Measurements from ENCODE around the gene MAD1L1.
"Not testable (repeated sequence)": the region's sequence is repeated elsewhere in the genome, so short reads cannot be mapped to it uniquely, and the experiment has no call there.

Gene MAD1L1

DNA sequence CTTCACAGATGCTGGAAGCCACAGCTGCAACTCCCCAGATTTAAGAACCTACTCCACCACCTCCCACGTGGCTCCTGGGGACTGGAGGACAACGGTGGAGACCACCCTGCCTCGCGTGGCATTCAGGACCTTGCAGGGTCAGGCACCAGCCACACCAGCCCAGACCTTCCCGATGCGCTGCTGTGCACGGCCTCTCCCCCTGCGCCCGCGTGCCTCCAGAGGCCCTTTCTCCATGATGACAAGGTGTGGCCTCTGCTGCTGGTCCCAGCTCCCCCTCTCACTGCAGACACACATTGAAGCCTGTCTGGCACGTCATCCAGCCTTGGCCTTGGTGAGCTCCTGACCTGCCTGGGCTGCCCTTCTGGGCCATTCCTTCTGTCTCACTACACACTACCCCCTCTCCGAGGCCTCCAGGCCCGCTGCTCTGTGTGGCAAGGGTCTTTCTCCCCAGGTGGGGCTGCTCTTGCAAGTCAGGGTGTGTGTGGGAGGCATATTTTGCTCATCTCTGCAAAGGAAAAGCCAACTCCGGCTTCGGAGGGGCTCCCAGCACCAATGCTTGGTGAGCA, 254.8 kb downstream of the MAD1L1 start:
- Histone ChIP-seq H3K4me3 (ENCODE audit: insufficient read depth, low read length, poor library complexity, severe bottlenecking) (no peak overlapping the region), H3F3A (ENCODE audit: insufficient read depth) (no peaks in the 10 kb centered on the region), H3K4me2 (ENCODE audit: low read depth, low read length, poor library complexity, severe bottlenecking) (no peak overlapping the region), H3K27ac (ENCODE audit: low read depth, low read length) (no peak overlapping the region), H3K9me3 (ENCODE audit: insufficient read depth, low read length) (no peaks in the 10 kb centered on the region), H3K36me3 (ENCODE audit: low read length) (no peaks in the 10 kb centered on the region), H3K9ac (ENCODE audit: low read length) (no peak overlapping the region), H3K9me2 (replicated peaks; ENCODE audit: insufficient read depth, low read length) (no peaks in the 10 kb centered on the region), H3K79me2 (ENCODE audit: insufficient read depth, low read length) (no peaks in the 10 kb centered on the region), H3K27me3 (ENCODE audit: low read length) (no peaks in the 10 kb centered on the region), H2AFZ (ENCODE audit: low read depth, low read length, severe bottlenecking) (no peak overlapping the region), H4K20me1 (ENCODE audit: low read depth, low read length) (no peaks in the 10 kb centered on the region)
- TF ChIP-seq CTCF (IDR thresholded peaks at IDR 0.05; ENCODE audit: insufficient read depth, low read length, poor library complexity, severe bottlenecking) (no peak), EZH2phosphoT487 (conservative IDR thresholded peaks at IDR 0.05; ENCODE audit: low read length) (no peak)

- H2AFZ ChIP-seq (ENCODE audit: low read depth, low read length, severe bottlenecking) = no peak overlapping the region
- no peaks in the 10 kb centered on the region for H3K36me3 ChIP-seq (ENCODE audit: low read length)
- TF ChIP-seq EZH2phosphoT487 (conservative IDR thresholded peaks at IDR 0.05; ENCODE audit: low read length) = no peak
- no peak for TF ChIP-seq CTCF (IDR thresholded peaks at IDR 0.05; ENCODE audit: insufficient read depth, low read length, poor library complexity, severe bottlenecking)
- no peaks in the 10 kb centered on the region for H3K9me2 ChIP-seq (replicated peaks; ENCODE audit: insufficient read depth, low read length)
- H4K20me1 ChIP-seq (ENCODE audit: low read depth, low read length) = no peaks in the 10 kb centered on the region
- H3F3A ChIP-seq (ENCODE audit: insufficient read depth) = no peaks in the 10 kb centered on the region
- H3K4me3 ChIP-seq (ENCODE audit: insufficient read depth, low read length, poor library complexity, severe bottlenecking) = no peak overlapping the region
- H3K27ac ChIP-seq (ENCODE audit: low read depth, low read length) = no peak overlapping the region
- no peak overlapping the region for H3K9ac ChIP-seq (ENCODE audit: low read length)
- no peak overlapping the region for H3K4me2 ChIP-seq (ENCODE audit: low read depth, low read length, poor library complexity, severe bottlenecking)
- no peaks in the 10 kb centered on the region for H3K79me2 ChIP-seq (ENCODE audit: insufficient read depth, low read length)
- no peaks in the 10 kb centered on the region for H3K27me3 ChIP-seq (ENCODE audit: low read length)
- H3K9me3 ChIP-seq (ENCODE audit: insufficient read depth, low read length) = no peaks in the 10 kb centered on the region
Observed at GRCh38 chr7:1977059-1977875, 255.5 kb downstream of the MAD1L1 start.

GRCh38 chr7:1976521-1976920, 256.2 kb downstream of the MAD1L1 start:
- H3K9me2 ChIP-seq (replicated peaks; ENCODE audit: insufficient read depth, low read length); H3K4me2 ChIP-seq (ENCODE audit: low read depth, low read length, poor library complexity, severe bottlenecking); H3K9me3 ChIP-seq (ENCODE audit: insufficient read depth, low read length); H2AFZ ChIP-seq (ENCODE audit: low read depth, low read length, severe bottlenecking); H3K4me3 ChIP-seq (ENCODE audit: insufficient read depth, low read length, poor library complexity, severe bottlenecking); H4K20me1 ChIP-seq (ENCODE audit: low read depth, low read length); H3K27me3 ChIP-seq (ENCODE audit: low read length); H3K27ac ChIP-seq (ENCODE audit: low read depth, low read length); H3K79me2 ChIP-seq (ENCODE audit: insufficient read depth, low read length); H3K36me3 ChIP-seq (ENCODE audit: low read length); H3F3A ChIP-seq (ENCODE audit: insufficient read depth); H3K9ac ChIP-seq (ENCODE audit: low read length): not testable (repeated sequence)

GRCh38 chr7:1975581-1975980, 257.2 kb downstream of the MAD1L1 start:
- TF ChIP-seq CTCF (IDR thresholded peaks at IDR 0.05; ENCODE audit: insufficient read depth, low read length, poor library complexity, severe bottlenecking) = no peak
- no peak for TF ChIP-seq EZH2phosphoT487 (conservative IDR thresholded peaks at IDR 0.05; ENCODE audit: low read length)
- no peaks in the 10 kb centered on the region for H3F3A ChIP-seq (ENCODE audit: insufficient read depth)
- no peaks in the 10 kb centered on the region for H3K36me3 ChIP-seq (ENCODE audit: low read length)
- H3K79me2 ChIP-seq (ENCODE audit: insufficient read depth, low read length) = no peaks in the 10 kb centered on the region
- H2AFZ ChIP-seq (ENCODE audit: low read depth, low read length, severe bottlenecking) = no peak overlapping the region
- H3K27me3 ChIP-seq (ENCODE audit: low read length) = no peaks in the 10 kb centered on the region
- H3K9me2 ChIP-seq (replicated peaks; ENCODE audit: insufficient read depth, low read length) = no peaks in the 10 kb centered on the region
- H3K9ac ChIP-seq (ENCODE audit: low read length) = no peak overlapping the region
- H3K4me3 ChIP-seq (ENCODE audit: insufficient read depth, low read length, poor library complexity, severe bottlenecking) = no peak overlapping the region
- H3K4me2 ChIP-seq (ENCODE audit: low read depth, low read length, poor library complexity, severe bottlenecking) = no peak overlapping the region
- H3K9me3 ChIP-seq (ENCODE audit: insufficient read depth, low read length) = no peaks in the 10 kb centered on the region
- H3K27ac ChIP-seq (ENCODE audit: low read depth, low read length) = no peak overlapping the region
- no peaks in the 10 kb centered on the region for H4K20me1 ChIP-seq (ENCODE audit: low read depth, low read length)
